HCT116 (cell line): ENCODE measurements around the gene ST14. TPM values are rescaled to one million over a fixed set of nuclear protein-coding genes. Genes with fewer than 3 reads are reported as not detected.

Experiments used
- ATAC-seq: fragments of 200-7000 bp; cut with Tn5 transposase; 2 replicates; pipeline ENCODE4 v1.9.1; 2020; ENCODE audit warnings: mild to moderate bottlenecking, moderate library complexity
- BruUV-seq: library from RNA; stranded (reverse); fragments of 400-500 nt; replicated peaks from 2 replicates; lab custom pipeline; 2021; lab: Mats Ljungman, UMichigan
- CTCF ChIA-PET: fragments of 300-600 bp; sonication (Branson Sonifier 250); formaldehyde crosslinking; loops from one replicate; lab custom pipeline; 2021; ENCODE audit warnings: antibody characterized with exemption; lab: Charles Lee
- POLR2A ChIA-PET: fragments of 300-600, 350-600 bp; sonication (Branson Sonifier 250); formaldehyde crosslinking; loops from one replicate; lab custom pipeline; 2021; ENCODE audit warnings: antibody characterized with exemption; lab: Charles Lee
- RAD21 ChIA-PET, 2 experiments: fragments of 300-600 bp; sonication (Branson Sonifier 250); formaldehyde crosslinking; loops; one replicate each; lab custom pipeline; 2023; ENCODE audit warnings: low total read pairs in 2 of 2; ENCODE audit not compliant: uncharacterized antibody in 2 of 2, unreplicated experiment in 2 of 2, low non-redundant PET in 1 of 2; lab: Charles Lee
- DNase-seq: peaks from one replicate; pipeline ENCODE4 v3.0.0-alpha.2; 2010; ENCODE audit warnings: low read depth, low spot score
- H2AFZ ChIP-seq: fragments of 200-600 bp; shearing (Covaris generic), sonication (generic); 2 replicates; pipeline ENCODE4 v1.6.1; 2017; ENCODE audit warnings: low read depth, mixed run types, mixed read lengths, antibody characterized with exemption, low read length; ENCODE audit not compliant: poor library complexity, severe bottlenecking
- H3K27ac ChIP-seq: 2 replicates; pipeline ENCODE4 v1.5.1; 2012; ENCODE audit warnings: low read depth, low read length
- H3K27me3 ChIP-seq: fragments of 200-600 bp; sonication (generic); 2 replicates; pipeline ENCODE4 v1.6.1; 2016; ENCODE audit warnings: mixed run types, low read length, mixed read lengths; ENCODE audit not compliant: insufficient read depth
- H3K36me3 ChIP-seq, 2 experiments: fragments of 200-500 bp in 1 of 2; fragments of 200-600 bp in 1 of 2; sonication (Bioruptor generic) in 1 of 2; sonication (generic) in 1 of 2; 2 replicates each; pipeline versions ENCODE4 v1.5.1 to v1.6.1; 2014 to 2016; ENCODE audit warnings: low read length in 2 of 2, inconsistent platforms in 1 of 2, mixed read lengths in 1 of 2, mixed run types in 1 of 2; ENCODE audit not compliant: insufficient read depth in 2 of 2, control insufficient read depth in 1 of 2
- H3K4me1 ChIP-seq, 2 experiments: fragments of 200-600 bp in 1 of 2; sonication (generic) in 1 of 2; 2 replicates each; pipeline versions ENCODE4 v1.5.1 to v1.6.1; 2012 to 2017; ENCODE audit warnings: low read length in 2 of 2, inconsistent platforms in 1 of 2, mild to moderate bottlenecking in 1 of 2, mixed read lengths in 1 of 2, mixed run types in 1 of 2, moderate library complexity in 1 of 2; ENCODE audit not compliant: insufficient read depth in 2 of 2, control insufficient read depth in 1 of 2
- H3K4me2 ChIP-seq: fragments of 200-600 bp; sonication (generic); 2 replicates; pipeline ENCODE4 v1.6.1; 2017; ENCODE audit warnings: mixed run types, low read length, mixed read lengths
- H3K4me3 ChIP-seq, 2 experiments: fragments of 200-600 bp in 1 of 2; sonication (generic) in 1 of 2; replicated peaks in 1 of 2; 2 replicates each; pipeline ENCODE4 v1.5.1; 2011 to 2016; ENCODE audit warnings: low read length in 2 of 2, control low read depth in 1 of 2, low read depth in 1 of 2, mild to moderate bottlenecking in 1 of 2, mixed read lengths in 1 of 2, mixed run types in 1 of 2
- H3K79me2 ChIP-seq: fragments of 200-600 bp; sonication (generic); 2 replicates; pipeline ENCODE4 v1.6.1; 2017; ENCODE audit warnings: mild to moderate bottlenecking, mixed run types, low read length, moderate library complexity, mixed read lengths; ENCODE audit not compliant: insufficient read depth
- H3K9ac ChIP-seq: fragments of 200-600 bp; sonication (generic); 2 replicates; pipeline ENCODE4 v1.6.1; 2016; ENCODE audit warnings: low read length, mixed read lengths
- H3K9me2 ChIP-seq: fragments of 200-600 bp; sonication (generic), shearing (Covaris generic); 2 replicates; pipeline ENCODE4 v1.6.1; 2017; ENCODE audit warnings: mixed run types, mild to moderate bottlenecking, moderate library complexity; ENCODE audit not compliant: insufficient read depth
- H3K9me3 ChIP-seq, 2 experiments: fragments of 200-500 bp in 1 of 2; fragments of 200-600 bp in 1 of 2; sonication (Bioruptor generic) in 1 of 2; sonication (generic) in 1 of 2; 2 replicates each; pipeline ENCODE4 v1.6.1; 2014 to 2017; ENCODE audit warnings: low read length in 2 of 2, mixed read lengths in 2 of 2, inconsistent platforms in 1 of 2, low read depth in 1 of 2, mild to moderate bottlenecking in 1 of 2, mixed run types in 1 of 2, moderate library complexity in 1 of 2; ENCODE audit not compliant: control insufficient read depth in 1 of 2, insufficient read depth in 1 of 2
- H4K20me1 ChIP-seq: fragments of 200-600 bp; sonication (generic), shearing (Covaris generic); 2 replicates; pipeline ENCODE4 v1.6.1; 2017; ENCODE audit warnings: mixed run types, mild to moderate bottlenecking, moderate library complexity; ENCODE audit not compliant: insufficient read depth
- CBX3 ChIP-seq: IDR thresholded peaks from 2 replicates; pipeline ENCODE4 v1.6.1; 2012; ENCODE audit warnings: low read depth
- EGR1 ChIP-seq: IDR thresholded peaks from 2 replicates; pipeline ENCODE4 v1.6.1; 2012; ENCODE audit warnings: low read depth
- ELF1 ChIP-seq: IDR thresholded peaks from 2 replicates; pipeline ENCODE4 v1.6.1; 2012; ENCODE audit warnings: low read depth, borderline replicate concordance
- EZH2 ChIP-seq: fragments of 200-600 bp; sonication (generic); IDR thresholded peaks from 2 replicates; pipeline ENCODE4 v1.6.1; 2017; ENCODE audit warnings: antibody characterized with exemption, mixed run types
- EZH2phosphoT487 ChIP-seq: fragments of 200-600 bp; IDR thresholded peaks from 2 replicates; pipeline ENCODE4 v1.6.1; 2018; ENCODE audit warnings: antibody characterized with exemption, borderline replicate concordance
- FOSL1 ChIP-seq: IDR thresholded peaks from 2 replicates; pipeline ENCODE4 v1.6.1; 2012; ENCODE audit warnings: low read depth
- JUND ChIP-seq: IDR thresholded peaks from 2 replicates; pipeline ENCODE4 v1.6.1; 2012
- MAX ChIP-seq: IDR thresholded peaks from 2 replicates; pipeline ENCODE4 v1.6.1; 2012
- SIN3A ChIP-seq: IDR thresholded peaks from 2 replicates; pipeline ENCODE4 v1.6.1; 2012; ENCODE audit warnings: low read depth
- SP1 ChIP-seq: IDR thresholded peaks from 2 replicates; pipeline ENCODE4 v1.6.1; 2012; ENCODE audit warnings: low read depth
- ZNF274 ChIP-seq: fragments of 200-500 bp; sonication (Bioruptor generic); IDR thresholded peaks from 2 replicates; pipeline ENCODE4 v1.6.1; 2014; ENCODE audit warnings: mild to moderate bottlenecking, low read depth, low read length, inconsistent platforms
- intact Hi-C: fragments of 100-400 bp; cut with micrococcal nuclease; formaldehyde crosslinking; loops from 2 replicates; pipeline ENCODE4 v1.10.0; 2022
- total RNA-seq: library from RNA; stranded (reverse); gene quantifications from one replicate; pipeline ENCODE4 v1.2.1, GENCODE V29; 2021; ENCODE audit not compliant: unreplicated experiment

ST14 gene
- total RNA-seq, 1 experiment from 2014 or later, result 107 TPM

- Histone ChIP-seq H3K9ac (no peak overlapping the region), H2AFZ (no peak overlapping the region), H3K27ac (no peak overlapping the region), H3K9me3 (no peaks in the 10 kb centered on the region), H3K4me1 (peaks cover 32 to 58% of the 10 kb centered on the region in 2 experiments), H3K79me2 (peaks cover 95% of the 10 kb centered on the region), H3K9me2 (no peaks in the 10 kb centered on the region), H4K20me1 (peaks cover 16% of the 10 kb centered on the region; the same call in 1 of the 2 replicates), H3K27me3 (no peaks in the 10 kb centered on the region), H3K36me3 (0 out of 4 replicates have a peak, but pooled peaks cover 0 to 5% of the 10 kb centered on the region in 2 experiments), H3K4me2 (peak overlapping the region; percentile 64; the same call in 1 of the 2 replicates), H3K4me3 (no peak overlapping the region)
- no TSS peak for BruUV-seq
- DNase-seq, result no peak
- TF ChIP-seq MAX (no peak), ZNF274 (no peak), EGR1 (no peak), ELF1 (no peak), SIN3A (no peak), CBX3 (no peak), EZH2phosphoT487 (no peak)
- ChIA-PET RAD21 (no interaction called here), POLR2A (interaction anchor here (1.0 kb wide), 1 partner anchor 11 kb away, joined by 3 read pairs; no protein-coding TSS in a partner anchor), CTCF (interaction anchor here (1.1 kb wide), 1 partner anchor 21 kb away, joined by 3 read pairs; no protein-coding TSS in a partner anchor)
- no peak for ATAC-seq
- intact Hi-C loops, result no loop called here
These were observed 7.6 kb downstream of the ST14 start for GRCh38 chr11:130167146-130167545.

GRCh38 chr11:130168105-130168504 is 8.5 kb downstream of the ST14 start:
- Histone ChIP-seq H3K4me1 (peaks cover 23 to 49% of the 10 kb centered on the region in 2 experiments), H3K79me2 (peaks cover 95% of the 10 kb centered on the region), H3K9me2 (no peaks in the 10 kb centered on the region), H3K4me3 (no peak overlapping the region), H2AFZ (no peak overlapping the region), H3K9me3 (no peaks in the 10 kb centered on the region), H3K36me3 (0 out of 4 replicates have a peak, but pooled peaks cover 0 to 5% of the 10 kb centered on the region in 2 experiments), H3K9ac (no peak overlapping the region), H3K27me3 (no peaks in the 10 kb centered on the region), H4K20me1 (peaks cover 16% of the 10 kb centered on the region; the same call in 1 of the 2 replicates), H3K4me2 (no peak overlapping the region), H3K27ac (no peak overlapping the region)
- TF ChIP-seq SP1 (no peak), FOSL1 (no peak), EZH2 (no peak), JUND (no peak)
- DNase-seq (no peak), ATAC-seq (no peak)
- RAD21 ChIA-PET, result no interaction called here
- CTCF ChIA-PET, result no interaction called here
- no TSS peak for BruUV-seq
- POLR2A ChIA-PET, result interaction anchor here (1.0 kb wide), 1 partner anchor 10 kb away, joined by 3 read pairs; no protein-coding TSS in a partner anchor
- intact Hi-C loops, result no loop called here
